Tibial nerve (tissue), 4 donors: ENCODE measurements around the gene XYLT1. TPM values are rescaled to one million over a fixed set of nuclear protein-coding genes. Genes with fewer than 3 reads are reported as not detected.

Experiments
- DNase-seq, 2 donors: peaks; one replicate each; pipeline ENCODE4 v3.0.0-alpha.2; 2019; ENCODE audit warnings: low spot score in 2 of 2
- H3K27ac ChIP-seq, 4 donors: fragments of 200-600 bp; sonication (generic) in 3 of 4; one replicate each; pipeline ENCODE4 v1.5.1; 2017 to 2019; ENCODE audit warnings: mild to moderate bottlenecking in 1 of 4
- H3K27me3 ChIP-seq, 2 donors: fragments of 200-600 bp; sonication (generic) in 1 of 2; one replicate each; pipeline versions ENCODE4 v1.5.1 to v1.6.0; 2017 to 2019
- H3K36me3 ChIP-seq, 3 donors: fragments of 200-600 bp; sonication (generic); one replicate each; pipeline ENCODE4 v1.5.1; 2018 to 2019
- H3K4me1 ChIP-seq, 4 donors: fragments of 200-600 bp; sonication (generic) in 3 of 4; one replicate each; pipeline ENCODE4 v1.5.1; 2017 to 2019
- H3K4me3 ChIP-seq, 4 donors: fragments of 200-600 bp; sonication (generic) in 3 of 4; one replicate each; pipeline ENCODE4 v1.5.1; 2017 to 2019; ENCODE audit warnings: mild to moderate bottlenecking in 1 of 4, moderate library complexity in 1 of 4
- H3K9me3 ChIP-seq, 4 donors: fragments of 200-600 bp; sonication (generic) in 3 of 4; one replicate each; pipeline ENCODE4 v1.5.1; 2017 to 2019
- CTCF ChIP-seq, 5 experiments: fragments of 200-600 bp in 3 of 5; fragments of 450-650 bp in 2 of 5; sonication (generic) in 3 of 5; IDR thresholded peaks; one replicate each; pipeline ENCODE4 v1.5.1; 2016 to 2019; ENCODE audit warnings: antibody characterized with exemption in 5 of 5, mild to moderate bottlenecking in 3 of 5, moderate library complexity in 2 of 5
- EP300 ChIP-seq, 2 donors: sonication (generic); formaldehyde crosslinking; IDR thresholded peaks; one replicate each; pipeline ENCODE4 v1.6.1; 2017; ENCODE audit warnings: antibody characterized with exemption in 2 of 2, mild to moderate bottlenecking in 1 of 2
- POLR2A ChIP-seq, 2 donors: fragments of 450-650 bp; IDR thresholded peaks; one replicate each; pipeline ENCODE4 v1.6.1; 2017; ENCODE audit warnings: antibody characterized with exemption in 2 of 2, mild to moderate bottlenecking in 2 of 2, moderate library complexity in 2 of 2
- WGBS, 2 donors: methylation state at CpG; one replicate each; pipeline ENCODE4 v1.1.5; 2018; 5-methylcytosine and 5-hydroxymethylcytosine counted together
- total RNA-seq, 4 donors: library from RNA; depleted of rRNA; stranded (reverse); fragments of >200 nt; gene quantifications; one replicate each; pipeline ENCODE4 v1.1.0, GENCODE V29; 2016

Gene XYLT1
- total RNA-seq, 4 donors from 2014 or later, result 13.8 to 23.1 (median 14.8) TPM

GRCh38 chr16:17408955-17409441, 61.8 kb downstream of the XYLT1 start:
- 50 to 72% methylated on average over 7 of the region's 7 CpGs for WGBS, 2 donors
- Histone ChIP-seq H3K27me3 (no peaks in the 10 kb centered on the region), H3K4me3 (no peak overlapping the region), H3K4me1 (peaks cover 0 to 46% (median 27%) of the 10 kb centered on the region in 4 donors), H3K27ac (peak overlapping the region in 2 of 4 donors; percentile 64 to 81), H3K9me3 (no peaks in the 10 kb centered on the region), H3K36me3 (no peaks in the 10 kb centered on the region)
- TF ChIP-seq CTCF (IDR thresholded peaks at IDR 0.05) (no peak), EP300 (IDR thresholded peaks at IDR 0.05) (no peak), POLR2A (IDR thresholded peaks at IDR 0.05) (no peak)
- DNase-seq, result no peak

- no peak overlapping the region for H3K4me3 ChIP-seq
- TF ChIP-seq POLR2A (IDR thresholded peaks at IDR 0.05) (no peak), EP300 (IDR thresholded peaks at IDR 0.05) (no peak), CTCF (IDR thresholded peaks at IDR 0.05) (no peak)
- peak overlapping the region in 2 of 4 donors; percentile 81 to 93 for H3K27ac ChIP-seq
- 89 to 92% methylated on average over 5 of the region's 5 CpGs for WGBS, 2 donors
- DNase-seq, result no peak
- H3K36me3 ChIP-seq, result no peaks in the 10 kb centered on the region
- peaks cover 0 to 48% (median 32%) of the 10 kb centered on the region in 4 donors for H3K4me1 ChIP-seq
- no peaks in the 10 kb centered on the region for H3K9me3 ChIP-seq
- no peaks in the 10 kb centered on the region for H3K27me3 ChIP-seq
Measured at GRCh38 chr16:17408296-17408695, 62.5 kb downstream of the XYLT1 start.

GRCh38 chr16:17407321-17407720, 63.4 kb downstream of the XYLT1 start:
- no peak for TF ChIP-seq CTCF (IDR thresholded peaks at IDR 0.05)
- no peaks in the 10 kb centered on the region for H3K9me3 ChIP-seq
- no peaks in the 10 kb centered on the region for H3K27me3 ChIP-seq
- WGBS, 2 donors, result 94% methylated on average over 3 of the region's 3 CpGs
- H3K36me3 ChIP-seq, result no peaks in the 10 kb centered on the region
- no peak for DNase-seq
- peaks cover 0 to 52% (median 32%) of the 10 kb centered on the region in 4 donors for H3K4me1 ChIP-seq
- no peak overlapping the region for H3K4me3 ChIP-seq
- H3K27ac ChIP-seq, result peak overlapping the region in 3 of 4 donors; percentile 81 to 93 (median 86)

DNA sequence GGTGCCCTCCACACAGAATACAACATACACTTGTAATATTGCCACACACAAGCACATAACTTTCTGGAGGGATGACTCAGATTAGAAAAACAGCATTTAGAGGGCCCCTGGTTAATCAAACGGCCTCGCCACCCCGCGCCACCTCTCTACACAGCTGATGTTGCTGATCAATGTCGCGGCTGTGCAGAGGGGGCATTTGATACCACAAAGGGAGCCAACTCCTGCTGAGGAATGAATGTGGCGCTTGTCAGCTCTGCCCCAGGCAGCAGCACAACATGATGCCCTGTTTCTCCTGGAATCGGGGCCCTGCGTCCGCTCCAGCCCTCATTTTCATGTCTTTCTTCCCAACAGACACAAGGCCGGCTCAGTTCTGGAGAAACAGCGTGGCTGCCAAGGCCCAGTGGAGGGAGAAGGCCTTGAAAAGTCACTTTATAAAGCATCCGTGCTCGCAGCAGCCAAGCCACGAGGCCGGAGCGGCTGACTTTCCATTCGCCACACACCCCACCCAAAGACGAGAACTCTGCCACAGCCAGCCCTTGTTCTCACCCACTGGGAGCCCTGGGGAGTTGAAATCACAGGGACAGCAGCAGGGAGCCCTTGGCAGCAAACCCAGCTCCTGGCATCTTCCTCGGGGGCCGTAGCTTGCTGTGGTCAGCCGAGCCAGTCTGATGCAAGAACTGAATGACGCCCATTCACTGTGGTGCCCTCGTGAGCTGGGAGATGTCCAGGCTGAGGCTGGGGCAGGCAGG, 65.6 kb downstream of the XYLT1 start:
- peak; percentile 73 to 78 for DNase-seq
- peaks cover 0 to 53% (median 32%) of the 10 kb centered on the region in 4 donors for H3K4me1 ChIP-seq
- WGBS, 2 donors, result 24 to 33% methylated on average over 21 to 24 of the region's 24 CpGs

More for the DNA sequence above, 65.6 kb downstream of the XYLT1 start:
- H3K4me3 ChIP-seq, result no peak overlapping the region
- H3K27me3 ChIP-seq, result no peaks in the 10 kb centered on the region
- H3K9me3 ChIP-seq, result no peaks in the 10 kb centered on the region
- peak overlapping the region; percentile 71 to 93 (median 84) for H3K27ac ChIP-seq
- no peaks in the 10 kb centered on the region for H3K36me3 ChIP-seq
- TF ChIP-seq EP300 (IDR thresholded peaks at IDR 0.05) (peak; percentile 72 to 95), POLR2A (IDR thresholded peaks at IDR 0.05) (no peak), CTCF (IDR thresholded peaks at IDR 0.05) (peak in 1 of 5 experiments; percentile 14)
